ENCODE measurements around the gene GRIN2C.

GRIN2C gene

GRCh38 chr17:74795327-74796020 is 64.2 kb downstream of the GRIN2C start:
- TF ChIP-seq CTCF (IDR thresholded peaks at IDR 0.05; ENCODE audit: borderline replicate concordance, insufficient read depth, low read depth, low read length) = no peak
- no peak overlapping the region for H3K4me3 ChIP-seq (ENCODE audit: low read depth, low read length)

GRCh38 chr17:74792586-74793105 is 67.0 kb downstream of the GRIN2C start:
- no peak overlapping the region for H3K4me3 ChIP-seq (ENCODE audit: low read depth, low read length)
- no peak for TF ChIP-seq CTCF (IDR thresholded peaks at IDR 0.05; ENCODE audit: borderline replicate concordance, insufficient read depth, low read depth, low read length)

Measured in GM12875 (cell line).